ENCODE measurements around the gene TTC12. TPM values are rescaled to one million over a fixed set of nuclear protein-coding genes. Genes with fewer than 3 reads are reported as not detected.
A peak's percentile ranks its signal among the peaks of the same experiment; 100 is the strongest.

The TTC12 gene
- total RNA-seq, 1 experiment from 2014 or later = 30.5 TPM

GRCh38 chr11:113385749-113386148 lies 71.4 kb downstream of the TTC12 start:
- no peak overlapping the region for H3K4me3 Mint-ChIP-seq (ENCODE audit: unreplicated experiment)
- no peaks in the 10 kb centered on the region for H3K9me3 Mint-ChIP-seq (ENCODE audit: unreplicated experiment)
- intact Hi-C loops (cut with micrococcal nuclease) = no loop called here
- no peaks in the 10 kb centered on the region for H3K27me3 Mint-ChIP-seq (ENCODE audit: insufficient read depth, unreplicated experiment)
- TF ChIP-seq CTCF (IDR thresholded peaks at IDR 0.05; ENCODE audit: unreplicated experiment) = no peak
- DNase-seq (ENCODE audit: unreplicated experiment) = no peak
- peak overlapping the region; percentile 93 for H3K27ac Mint-ChIP-seq (ENCODE audit: low read depth, unreplicated experiment)
- no TSS peak for BruUV-seq (replicated peaks)
- peaks cover 20% of the 10 kb centered on the region for H3K4me1 Mint-ChIP-seq (ENCODE audit: insufficient read depth, unreplicated experiment)
- H3K36me3 Mint-ChIP-seq (ENCODE audit: insufficient read depth, unreplicated experiment) = no peaks in the 10 kb centered on the region
- CTCF ChIA-PET = no interaction called here
- POLR2A ChIA-PET = interaction anchor here (0.7 to 3.8 kb wide), 4 partner anchors 10 to 16 kb away, joined by 3 to 18 read pairs (median 6); no protein-coding TSS in a partner anchor

- ChIA-PET CTCF (no interaction called here), POLR2A (interaction anchor here (1.1 to 3.8 kb wide), 3 partner anchors 9 to 62 kb away, joined by 3 to 18 read pairs (median 4); no protein-coding TSS in a partner anchor)
- TF ChIP-seq CTCF (IDR thresholded peaks at IDR 0.05; ENCODE audit: unreplicated experiment) = no peak
- DNase-seq (ENCODE audit: unreplicated experiment) = no peak
- H3K9me3 Mint-ChIP-seq (ENCODE audit: unreplicated experiment) = no peaks in the 10 kb centered on the region
- H3K27ac Mint-ChIP-seq (ENCODE audit: low read depth, unreplicated experiment) = no peak overlapping the region
- no peaks in the 10 kb centered on the region for H3K27me3 Mint-ChIP-seq (ENCODE audit: insufficient read depth, unreplicated experiment)
- peaks cover 20% of the 10 kb centered on the region for H3K4me1 Mint-ChIP-seq (ENCODE audit: insufficient read depth, unreplicated experiment)
- H3K36me3 Mint-ChIP-seq (ENCODE audit: insufficient read depth, unreplicated experiment) = no peaks in the 10 kb centered on the region
- intact Hi-C loops (cut with micrococcal nuclease) = no loop called here
- H3K4me3 Mint-ChIP-seq (ENCODE audit: unreplicated experiment) = no peak overlapping the region
- no TSS peak for BruUV-seq (replicated peaks)
These were observed 72.5 kb downstream of the TTC12 start for GRCh38 chr11:113386866-113387265.

- Mint-ChIP-seq H3K36me3 (ENCODE audit: insufficient read depth, unreplicated experiment) (no peaks in the 10 kb centered on the region), H3K4me1 (ENCODE audit: insufficient read depth, unreplicated experiment) (peaks cover 23% of the 10 kb centered on the region), H3K27ac (ENCODE audit: low read depth, unreplicated experiment) (no peak within 1 kb of the TSS), H3K4me3 (ENCODE audit: unreplicated experiment) (no peak within 1 kb of the TSS), H3K9me3 (ENCODE audit: unreplicated experiment) (no peaks in the 10 kb centered on the region), H3K27me3 (ENCODE audit: insufficient read depth, unreplicated experiment) (no peaks in the 10 kb centered on the region)
- BruUV-seq (replicated peaks) = no TSS peak
- CTCF ChIA-PET = no interaction called here
- intact Hi-C loops (cut with micrococcal nuclease) = no loop called here
- peak; percentile 39 for DNase-seq (ENCODE audit: unreplicated experiment)
- POLR2A ChIA-PET = interaction anchor here (1.7 kb wide), 1 partner anchor 61 kb away, joined by 4 read pairs; no protein-coding TSS in a partner anchor
- TF ChIP-seq CTCF (IDR thresholded peaks at IDR 0.05; ENCODE audit: unreplicated experiment) = peak; percentile 37
These were observed 73.3 kb downstream of the TTC12 start, which contains the start of gene ANKK1 for GRCh38 chr11:113387605-113388211. ANKK1 (plus strand) TSS chr11:113387779; CDS start chr11:113387885, 106 bp downstream.

GRCh38 chr11:113389272-113389671 lies 74.9 kb downstream of the TTC12 start:
- ChIA-PET CTCF (no interaction called here), POLR2A (interaction anchor here (0.7 to 1.3 kb wide), 2 partner anchors 12 to 24 kb away, joined by 4 read pairs; no protein-coding TSS in a partner anchor)
- intact Hi-C loops (cut with micrococcal nuclease) = no loop called here
- BruUV-seq (replicated peaks) = no TSS peak
- no peaks in the 10 kb centered on the region for H3K36me3 Mint-ChIP-seq (ENCODE audit: insufficient read depth, unreplicated experiment)
- H3K4me1 Mint-ChIP-seq (ENCODE audit: insufficient read depth, unreplicated experiment) = peaks cover 25% of the 10 kb centered on the region
- no peaks in the 10 kb centered on the region for H3K27me3 Mint-ChIP-seq (ENCODE audit: insufficient read depth, unreplicated experiment)
- H3K4me3 Mint-ChIP-seq (ENCODE audit: unreplicated experiment) = no peak overlapping the region
- H3K27ac Mint-ChIP-seq (ENCODE audit: low read depth, unreplicated experiment) = no peak overlapping the region
- DNase-seq (ENCODE audit: unreplicated experiment) = no peak
- no peaks in the 10 kb centered on the region for H3K9me3 Mint-ChIP-seq (ENCODE audit: unreplicated experiment)
- TF ChIP-seq CTCF (IDR thresholded peaks at IDR 0.05; ENCODE audit: unreplicated experiment) = no peak
